ENCODE measurements around the gene ALG1.
"Not testable (repeated sequence)": the region's sequence is repeated elsewhere in the genome, so short reads cannot be mapped to it uniquely, and the experiment has no call there.

DNA sequence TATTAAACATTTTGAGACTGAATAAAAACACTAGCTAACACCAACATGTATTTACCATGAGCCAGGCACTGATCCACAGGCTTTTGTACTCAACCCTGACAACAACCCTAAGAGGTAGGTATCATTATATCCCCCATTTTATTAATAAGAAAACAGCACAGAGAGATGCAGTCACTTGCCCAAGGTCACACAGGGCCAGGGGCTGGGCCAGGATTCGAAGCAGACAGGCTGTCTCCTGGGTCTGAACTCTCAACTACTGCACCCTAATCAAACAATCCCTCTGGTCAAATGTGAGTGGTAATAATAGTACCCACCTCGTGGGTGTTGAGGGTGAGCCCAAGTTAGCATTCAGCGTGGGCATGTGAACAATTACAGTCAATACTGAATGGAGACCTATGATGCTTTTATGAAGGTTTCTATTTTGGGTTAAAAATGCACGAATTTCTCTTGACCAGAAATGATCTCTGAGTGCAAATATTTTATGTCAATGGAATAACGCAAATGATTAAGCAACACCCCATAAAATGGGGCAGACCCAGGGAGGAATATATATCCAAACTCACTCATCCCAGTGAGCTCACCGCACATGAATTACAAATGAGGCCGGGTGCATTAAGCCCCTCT is 24.9 kb downstream of the ALG1 start:
- TF ChIP-seq SUZ12 (IDR thresholded peaks at IDR 0.05); ARNT (IDR thresholded peaks at IDR 0.05); NFRKB (IDR thresholded peaks at IDR 0.05); SP1 (IDR thresholded peaks at IDR 0.05); HDGF (IDR thresholded peaks at IDR 0.05; ENCODE audit: borderline replicate concordance); FOXM1 (IDR thresholded peaks at IDR 0.05; ENCODE audit: borderline replicate concordance); ELF4 (IDR thresholded peaks at IDR 0.05); BHLHE40 (IDR thresholded peaks at IDR 0.05; ENCODE audit: borderline replicate concordance): not testable (repeated sequence)
